NCI-H82 treated with DMSO at 0.1 percent for 48 hours (cell line): ENCODE measurements around the gene TMEM40.
"Not testable (repeated sequence)": the region's sequence is repeated elsewhere in the genome, so short reads cannot be mapped to it uniquely, and the experiment has no call there.

Source experiments
- DNase-seq: peaks from one replicate; lab custom pipeline; 2025; ENCODE audit not compliant: unreplicated experiment; lab: John Stamatoyannopoulos, UW

Gene TMEM40

DNA sequence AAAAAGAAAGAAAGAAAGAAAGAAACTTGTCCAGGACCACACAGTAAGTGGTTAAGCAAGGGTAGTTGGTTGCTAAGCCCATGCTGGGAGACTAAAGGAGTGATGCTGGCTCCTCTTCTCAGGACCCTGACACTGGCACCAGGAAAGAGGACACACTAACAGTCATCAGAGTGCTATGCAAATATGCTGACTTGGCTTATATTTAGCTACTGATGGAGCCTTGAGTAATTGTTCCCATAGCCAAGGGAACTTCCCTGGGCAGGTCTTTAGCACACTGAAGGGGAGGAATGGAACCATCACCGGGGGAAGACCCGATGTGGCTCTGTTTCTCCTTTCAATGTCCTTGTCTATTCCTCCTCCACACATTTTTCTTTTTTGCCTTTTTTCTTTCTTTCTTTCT, 6.2 kb downstream of the TMEM40 start:
- DNase-seq: no peak

DNA sequence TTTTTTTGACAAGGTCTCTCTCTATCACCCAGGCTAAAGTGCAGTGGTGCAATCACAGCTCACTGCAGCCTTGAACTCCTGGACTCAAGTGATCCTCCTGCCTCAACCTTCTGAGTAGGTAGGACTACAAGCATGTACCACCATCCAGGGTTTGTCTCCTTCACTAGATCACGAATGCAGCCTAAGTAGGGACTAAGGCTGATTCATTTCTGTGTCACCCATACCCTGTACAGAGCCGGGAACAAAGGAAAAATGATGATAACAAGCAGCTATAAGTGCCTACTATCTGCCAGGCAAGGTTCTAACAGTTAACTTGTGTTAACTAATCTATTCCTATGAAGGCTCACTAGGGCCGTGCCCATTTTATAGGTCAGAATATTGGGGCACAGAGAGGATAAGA, 7.0 kb downstream of the TMEM40 start:
- no peak for DNase-seq

GRCh38 chr3:12751571-12751970, 7.5 kb downstream of the TMEM40 start:
- no peak for DNase-seq

DNA sequence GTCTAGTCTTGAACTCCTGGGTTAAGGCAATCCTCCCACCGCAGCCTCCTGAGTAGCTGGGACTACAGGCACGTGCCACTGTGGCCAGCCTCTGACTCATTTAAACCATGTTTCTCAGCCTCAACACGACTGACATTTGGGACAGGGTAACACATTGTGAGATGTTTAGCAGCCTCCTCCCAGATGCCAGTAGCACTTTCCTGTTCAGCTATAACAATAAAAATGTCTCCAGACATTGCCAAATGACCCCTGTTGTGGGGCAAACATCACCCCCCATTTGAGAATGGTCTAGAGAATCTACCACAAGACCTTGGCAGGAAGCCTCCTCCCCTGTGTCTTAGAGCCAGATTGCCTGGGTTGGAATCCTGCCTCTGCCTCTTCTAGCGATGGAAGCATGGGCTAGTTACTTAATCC, 8.4 kb downstream of the TMEM40 start:
- no peak for DNase-seq

DNA sequence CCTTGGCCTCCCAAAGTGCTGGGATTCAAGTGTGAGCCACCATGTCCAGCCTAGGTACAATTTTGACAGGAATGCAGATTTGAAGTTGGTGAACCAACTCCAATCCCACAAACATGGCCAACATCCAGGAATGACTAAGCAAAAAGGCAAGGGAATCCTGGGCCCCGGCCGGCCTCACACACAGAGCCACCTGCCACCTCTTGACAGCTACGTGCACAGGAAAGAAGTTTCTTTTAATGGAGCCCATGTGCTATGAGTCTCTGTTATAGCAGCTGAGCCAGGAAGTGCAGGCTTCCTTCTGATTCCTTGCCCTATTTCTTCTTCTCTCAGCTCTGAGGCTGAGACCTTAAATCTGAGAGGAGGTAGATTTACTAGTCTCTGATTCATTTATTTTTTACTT, 8.8 kb downstream of the TMEM40 start:
- DNase-seq: no peak

GRCh38 chr3:12748477-12748876, 10.6 kb downstream of the TMEM40 start:
- no peak for DNase-seq

GRCh38 chr3:12746419-12746818, 12.6 kb downstream of the TMEM40 start:
- DNase-seq: no peak

GRCh38 chr3:12744326-12744725, 14.7 kb downstream of the TMEM40 start:
- DNase-seq: no peak

- no peak for DNase-seq
Observed at GRCh38 chr3:12743583-12743982, 15.5 kb downstream of the TMEM40 start.

GRCh38 chr3:12742330-12743107, 16.5 kb downstream of the TMEM40 start:
- DNase-seq: no peak

GRCh38 chr3:12741209-12741608, 17.9 kb downstream of the TMEM40 start:
- DNase-seq: no peak

DNA sequence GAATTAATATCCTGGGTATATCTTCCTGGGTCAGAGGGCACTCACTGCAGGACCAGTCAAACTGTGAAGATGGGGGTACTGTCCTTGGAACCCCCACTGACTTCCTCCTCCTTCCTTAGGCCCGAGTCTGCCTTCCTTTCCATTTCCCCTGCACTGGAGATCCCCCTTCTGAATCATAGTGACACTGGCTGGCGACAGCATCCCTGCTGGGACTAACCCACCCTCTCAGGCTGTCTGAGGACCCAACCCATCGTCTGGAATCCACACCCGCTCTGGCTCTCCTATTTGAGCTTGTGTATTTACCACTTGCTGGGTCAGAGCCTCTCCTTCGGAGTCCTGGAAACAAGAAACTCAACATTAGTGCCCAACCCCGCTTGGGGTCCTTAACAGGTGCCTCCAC, 21.2 kb downstream of the TMEM40 start:
- no peak for DNase-seq

DNA sequence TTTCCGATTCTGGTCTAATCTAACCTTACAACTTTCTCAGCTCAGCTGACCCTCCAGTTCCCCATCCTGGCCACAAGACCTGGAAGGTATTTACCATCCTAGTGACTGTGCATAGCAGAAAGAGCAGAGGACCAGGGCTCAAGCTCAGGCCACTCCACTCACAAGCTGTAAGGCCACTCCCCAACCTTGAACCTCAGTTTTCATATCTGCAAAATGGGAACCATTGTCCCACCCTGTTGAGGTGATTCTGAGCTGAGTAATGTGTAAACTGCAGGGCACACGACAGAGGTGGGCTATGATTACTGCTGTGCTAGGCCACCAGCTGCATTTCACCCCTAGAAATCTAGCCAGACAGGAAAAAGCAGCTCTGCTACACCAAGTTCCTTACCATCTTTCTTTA, 21.7 kb downstream of the TMEM40 start:
- no peak for DNase-seq

- no peak for DNase-seq
Observed at GRCh38 chr3:12734960-12735359, 24.1 kb downstream of the TMEM40 start.

DNA sequence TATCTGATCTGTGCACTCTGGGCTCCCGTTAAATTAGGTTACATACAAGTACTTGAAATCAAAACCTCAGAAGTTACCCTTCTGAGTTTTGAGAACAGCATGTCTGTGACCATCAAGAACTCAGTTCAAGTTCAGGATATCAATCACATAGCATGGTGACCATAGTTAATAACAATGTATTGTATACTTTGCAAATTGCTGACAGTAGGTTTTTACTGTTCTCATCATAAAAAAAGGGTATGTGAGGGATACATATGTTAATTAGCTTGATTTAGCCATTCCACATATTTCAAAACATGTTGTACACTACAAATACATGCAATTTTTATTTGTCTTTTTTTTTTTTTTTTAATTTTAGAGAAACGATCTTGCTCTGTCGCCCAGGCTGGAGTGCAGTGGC, 25.5 kb downstream of the TMEM40 start:
- no peak for DNase-seq

DNA sequence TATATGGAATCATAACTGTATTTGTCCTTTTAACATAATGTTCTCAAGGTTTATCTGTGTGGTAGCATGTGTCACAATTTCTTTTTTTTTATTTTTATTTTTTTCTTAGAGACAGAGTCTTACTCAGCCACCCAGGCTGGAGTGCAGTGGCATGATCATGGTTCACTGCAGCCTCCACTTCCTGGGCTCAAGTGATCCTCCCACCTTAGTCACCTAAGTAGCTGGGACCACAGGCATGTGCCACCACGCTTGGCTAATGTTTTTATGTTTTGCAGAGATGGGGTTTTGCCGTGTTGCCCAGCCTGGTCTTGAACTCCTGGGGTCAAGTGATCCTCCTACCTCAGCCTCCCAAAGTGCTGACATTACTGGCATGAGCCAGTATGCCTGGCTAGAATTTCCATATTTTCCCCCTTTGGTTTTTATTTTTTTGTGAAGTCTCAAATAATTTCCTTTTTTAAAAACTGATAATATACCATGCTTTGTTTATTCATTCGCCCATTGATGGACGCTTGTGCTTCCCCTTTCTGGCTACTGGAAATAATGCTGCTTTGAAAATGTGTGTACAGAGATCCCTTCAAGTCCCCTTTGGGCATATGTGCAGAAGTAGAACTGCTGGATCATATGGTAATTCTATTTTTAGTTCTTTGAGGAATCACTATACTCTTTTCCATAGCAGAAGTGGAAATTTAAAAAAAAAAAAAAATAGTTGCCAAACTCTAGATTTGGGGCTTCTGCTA, 28.4 kb downstream of the TMEM40 start:
- DNase-seq: no peak

GRCh38 chr3:12729051-12729651, 29.9 kb downstream of the TMEM40 start:
- no peak for DNase-seq

- DNase-seq: no peak
Observed at GRCh38 chr3:12727937-12728336, 31.1 kb downstream of the TMEM40 start.

DNA sequence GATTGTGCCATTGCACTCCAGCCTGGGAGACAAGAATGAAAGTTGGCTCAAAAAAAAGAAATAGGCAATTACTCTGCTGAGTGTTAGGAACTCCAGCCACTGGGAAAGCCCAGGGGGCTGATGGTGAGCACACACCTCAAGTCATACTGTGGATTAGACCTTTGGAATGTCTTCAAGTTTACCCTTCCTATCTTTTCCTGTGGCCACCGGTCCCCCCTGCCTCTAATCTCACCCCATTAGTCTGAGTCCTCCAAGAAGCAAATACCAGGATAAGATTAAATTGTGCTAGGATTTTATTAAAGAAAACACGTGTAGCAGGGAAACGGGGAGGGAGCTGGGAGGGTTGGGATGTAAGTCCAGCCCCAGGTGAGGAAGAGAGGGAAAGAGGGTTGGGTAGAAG, 31.6 kb downstream of the TMEM40 start:
- no peak for DNase-seq

- no peak for DNase-seq
Observed at GRCh38 chr3:12725436-12725835, 33.6 kb downstream of the TMEM40 start.

GRCh38 chr3:12724794-12725193, 34.3 kb downstream of the TMEM40 start:
- no peak for DNase-seq

DNA sequence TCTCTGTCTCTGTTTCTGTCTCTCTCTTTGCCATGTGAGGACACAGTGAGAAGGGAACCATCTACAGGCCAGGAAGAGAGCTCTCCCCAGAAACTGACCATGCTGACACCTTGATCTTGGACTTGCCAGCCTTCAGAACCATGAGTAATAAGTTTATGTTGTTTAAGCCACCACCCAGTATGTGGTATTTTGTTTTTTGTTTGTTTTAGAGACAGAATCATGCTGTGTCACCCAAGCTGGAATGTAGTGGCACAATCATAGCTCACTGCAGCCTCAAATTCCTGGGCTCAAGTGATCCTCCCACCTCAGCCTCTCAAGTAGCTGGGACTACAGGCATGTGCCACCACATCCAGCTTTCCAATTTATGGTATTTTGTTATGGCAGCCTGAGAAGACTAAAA, 35.7 kb downstream of the TMEM40 start:
- not testable (repeated sequence) for DNase-seq
